DND-41 (cell line): ENCODE results near the gene WFIKKN1.

ENCODE experiments used
- CTCF ChIP-seq: IDR thresholded peaks from 2 replicates; pipeline ENCODE4 v1.5.1; 2012; ENCODE audit warnings: borderline replicate concordance, low read length, moderate library complexity, mild to moderate bottlenecking; ENCODE audit not compliant: poor library complexity, severe bottlenecking; ENCODE audit errors: extremely low read depth
- EZH2 ChIP-seq: IDR thresholded peaks from 3 replicates; pipeline ENCODE4 v1.6.1; 2012; ENCODE audit warnings: borderline replicate concordance, low read depth, mild to moderate bottlenecking, moderate library complexity, low read length, inconsistent platforms; ENCODE audit not compliant: severe bottlenecking

GRCh38 chr16:619476-620100 lies 11.2 kb upstream of the WFIKKN1 start:
- TF ChIP-seq CTCF (no peak), EZH2 (no peak)
